Adrenal gland (tissue), 19 donors: ENCODE data around the gene EFNA5. TPM values are rescaled to one million over a fixed set of nuclear protein-coding genes. Genes with fewer than 3 reads are reported as not detected.
A peak's percentile ranks its signal among the peaks of the same experiment; 100 is the strongest.

Experiments
- DNase-seq, 7 donors: peaks; one replicate each; pipeline ENCODE4 v3.0.0-alpha.2; 2019 to 2020
- H3K27ac ChIP-seq, 5 donors: fragments of 200-600 bp; sonication (generic) in 4 of 5; 1 replicate in 3 of 5; 2 replicates in 2 of 5; pipeline versions ENCODE4 v1.5.1 to v1.8.0; 2016 to 2020; ENCODE audit warnings: mild to moderate bottlenecking in 1 of 5
- H3K27me3 ChIP-seq: fragments of 200-600 bp; 2 replicates; pipeline ENCODE4 v1.8.0; 2021
- H3K36me3 ChIP-seq, 2 donors: fragments of 200-600 bp; replicated peaks in 1 of 2; 1 replicate in 1 of 2; 2 replicates in 1 of 2; pipeline versions ENCODE4 v1.5.1 to v1.8.0; 2018 to 2022
- H3K4me1 ChIP-seq, 2 donors: fragments of 200-600 bp; replicated peaks in 1 of 2; 1 replicate in 1 of 2; 2 replicates in 1 of 2; pipeline versions ENCODE4 v1.5.1 to v1.8.0; 2018 to 2021
- H3K4me3 ChIP-seq, 4 donors: fragments of 200-600 bp; sonication (generic) in 3 of 4; one replicate each; pipeline ENCODE4 v1.5.1; 2016 to 2018
- H3K9me3 ChIP-seq, 3 donors: fragments of 200-600 bp; sonication (generic) in 1 of 3; replicated peaks in 1 of 3; 1 replicate in 2 of 3; 2 replicates in 1 of 3; pipeline versions ENCODE4 v1.5.1 to v1.8.0; 2016 to 2021
- POLR2A ChIP-seq, 2 donors: fragments of 450-650 bp; IDR thresholded peaks; one replicate each; pipeline ENCODE4 v1.6.1; 2017; ENCODE audit warnings: antibody characterized with exemption in 2 of 2, mild to moderate bottlenecking in 2 of 2, moderate library complexity in 1 of 2
- WGBS, 4 donors: extraction: QIAGEN DNeasy Blood & Tissue Kit in 2 of 4; methylation state at CpG; one replicate each; pipeline versions ENCODE4 v1.1.5 to v1.1.7; 2013 to 2017; 5-methylcytosine and 5-hydroxymethylcytosine counted together
- intact Hi-C, 2 donors: fragments of 100-400 bp; cut with DNase I; formaldehyde crosslinking; loops; one replicate each; pipeline versions ENCODE4 v1.14.1 to v1.15.0; 2022 to 2023
- long read RNA-seq, 10 donors: library from polyadenylated mRNA in 3 of 10; unstranded in 2 of 10; stranded (forward) in 1 of 10; transcript quantifications; one replicate each; pipeline ENCODE4 v2.0.0 and lab custom pipeline, GENCODE V29; 2021 to 2026
- polyA plus RNA-seq, 3 donors: library from polyadenylated mRNA; stranded (reverse); fragments of 200-250 nt in 2 of 3; fragments of 350-450 nt in 1 of 3; fragmentation: Illumina TruSeq in 1 of 3; extraction: RNeasy Lipid Tissue Mini Kit (QIAGEN cat#74804) in 1 of 3; gene quantifications; one replicate each; pipeline ENCODE4 v1.2.3, GENCODE V29; 2013 to 2014
- total RNA-seq, 9 donors: library from RNA; depleted of rRNA in 4 of 9; stranded (reverse); fragments of >200 nt in 4 of 9; fragments of 120-200 nt in 1 of 9; fragmentation: NEBNext Ultra II Directional in 1 of 9; extraction: Animal tissue kit (Norgen Biotek cat#: 25700) in 1 of 9; gene quantifications; one replicate each; pipeline versions ENCODE4 v1.1.0 to v1.2.4, GENCODE V29; 2013 to 2023
- TF ChIP-seq, protein P1 (sequence below), 6 experiments: fragments of 450-650 bp in 4 of 6; fragments of 200-600 bp in 2 of 6; sonication (generic) in 1 of 6; IDR thresholded peaks; 1 replicate in 5 of 6; 2 replicates in 1 of 6; pipeline versions ENCODE4 v1.5.1 to v1.8.0; 2016 to 2021; ENCODE audit warnings: antibody characterized with exemption in 6 of 6, mild to moderate bottlenecking in 2 of 6, moderate library complexity in 1 of 6
- donor health status: healthy with polysubstance abuse.
- donor health status: Bipolar disorder and iron deficiency.
- donor health status: DM: yes; HTN: yes; CAD: no.
- donor health status: DM: no; HTN: no; CAD: no.
- donor health status: DM: no; HTN: no; CAD: no.
- donor health status: DM: yes; HTN: yes; CAD: no.

EFNA5 gene
- total RNA-seq: 10 to 100 TPM in 1 of 9 donors, 1 to 10 TPM in 5, under 1 TPM in 3; 0.06 to 11.8 (median 2.0) TPM
- polyA plus RNA-seq: 1 to 10 TPM in 2 of 3 donors, under 1 TPM in 1; 0.81 to 1.6 (median 1.4) TPM
- long read RNA-seq, donor 1, full-length matches to known transcripts: 1 of 1 reads
- long read RNA-seq, donor 1, partial matches to known transcripts: 0 of 1 reads
- long read RNA-seq, donor 1, other reads (novel, unspliced or antisense): 0 of 1 reads
- long read RNA-seq, donor 2, full-length matches to known transcripts: 3 of 3 reads
- long read RNA-seq, donor 2, partial matches to known transcripts: 0 of 3 reads
- long read RNA-seq, donor 2, other reads (novel, unspliced or antisense): 0 of 3 reads
- long read RNA-seq, donor 3: 0 reads
- long read RNA-seq, donor 4, partial matches to known transcripts: 0 of 2 reads
- long read RNA-seq, donor 4, other reads (novel, unspliced or antisense): 2 of 2 reads
- long read RNA-seq, donor 5: 0 reads
- long read RNA-seq, donor 6, partial matches to known transcripts: 0 of 3 reads
- long read RNA-seq, donor 6, other reads (novel, unspliced or antisense): 3 of 3 reads
- long read RNA-seq, donor 7, full-length matches to known transcripts: 1 of 1 reads
- long read RNA-seq, donor 7, partial matches to known transcripts: 0 of 1 reads
- long read RNA-seq, donor 7, other reads (novel, unspliced or antisense): 0 of 1 reads
- long read RNA-seq, donor 8, full-length matches to known transcripts: 2 of 2 reads
- long read RNA-seq, donor 8, partial matches to known transcripts: 0 of 2 reads
- long read RNA-seq, donor 8, other reads (novel, unspliced or antisense): 0 of 2 reads
- long read RNA-seq, donor 9, full-length matches to known transcripts: 3 of 10 reads
- long read RNA-seq, donor 9, partial matches to known transcripts: 7 of 10 reads
- long read RNA-seq, donor 9, other reads (novel, unspliced or antisense): 0 of 10 reads
- long read RNA-seq, donor 10, full-length matches to known transcripts: 1 of 1 reads
- long read RNA-seq, donor 10, partial matches to known transcripts: 0 of 1 reads
- long read RNA-seq, donor 10, other reads (novel, unspliced or antisense): 0 of 1 reads

GRCh38 chr5:107670932-107671741 is at the start of gene EFNA5:
Gene EFNA5 (minus strand): TSS chr5:107670937.
- intact Hi-C loops: no loop called here
- H3K27ac ChIP-seq: peak within 1 kb of the TSS in 2 of 5 donors; percentile 49 to 53
- WGBS, 4 donors: 0% methylated on average over 14 to 84 of the region's 84 CpGs
- DNase-seq: peak in 5 of 7 donors; percentile 23 to 57 (median 31)
- no peak for TF ChIP-seq POLR2A (IDR thresholded peaks at IDR 0.05)
- TF ChIP-seq, protein P1, sequence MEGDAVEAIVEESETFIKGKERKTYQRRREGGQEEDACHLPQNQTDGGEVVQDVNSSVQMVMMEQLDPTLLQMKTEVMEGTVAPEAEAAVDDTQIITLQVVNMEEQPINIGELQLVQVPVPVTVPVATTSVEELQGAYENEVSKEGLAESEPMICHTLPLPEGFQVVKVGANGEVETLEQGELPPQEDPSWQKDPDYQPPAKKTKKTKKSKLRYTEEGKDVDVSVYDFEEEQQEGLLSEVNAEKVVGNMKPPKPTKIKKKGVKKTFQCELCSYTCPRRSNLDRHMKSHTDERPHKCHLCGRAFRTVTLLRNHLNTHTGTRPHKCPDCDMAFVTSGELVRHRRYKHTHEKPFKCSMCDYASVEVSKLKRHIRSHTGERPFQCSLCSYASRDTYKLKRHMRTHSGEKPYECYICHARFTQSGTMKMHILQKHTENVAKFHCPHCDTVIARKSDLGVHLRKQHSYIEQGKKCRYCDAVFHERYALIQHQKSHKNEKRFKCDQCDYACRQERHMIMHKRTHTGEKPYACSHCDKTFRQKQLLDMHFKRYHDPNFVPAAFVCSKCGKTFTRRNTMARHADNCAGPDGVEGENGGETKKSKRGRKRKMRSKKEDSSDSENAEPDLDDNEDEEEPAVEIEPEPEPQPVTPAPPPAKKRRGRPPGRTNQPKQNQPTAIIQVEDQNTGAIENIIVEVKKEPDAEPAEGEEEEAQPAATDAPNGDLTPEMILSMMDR (IDR thresholded peaks at IDR 0.05): no peak
- no peaks in the 10 kb centered on the region for H3K9me3 ChIP-seq
- peaks cover 20 to 32% of the 10 kb centered on the region in 2 donors for H3K4me1 ChIP-seq
- H3K27me3 ChIP-seq: peaks cover 17% of the 10 kb centered on the region
- H3K4me3 ChIP-seq: peak within 1 kb of the TSS in 3 of 4 donors; percentile 6 to 88 (median 35)
- H3K36me3 ChIP-seq: no peaks in the 10 kb centered on the region

GRCh38 chr5:107719034-107719606 is 48.4 kb upstream of the EFNA5 start:
- no peaks in the 10 kb centered on the region for H3K4me1 ChIP-seq
- no peak overlapping the region for H3K27ac ChIP-seq
- 60 to 93% (median 80%) methylated on average over 1 to 6 of the region's 6 CpGs for WGBS, 4 donors
- no peaks in the 10 kb centered on the region for H3K36me3 ChIP-seq
- H3K9me3 ChIP-seq: no peaks in the 10 kb centered on the region
- no peak for TF ChIP-seq POLR2A (IDR thresholded peaks at IDR 0.05)
- TF ChIP-seq, protein P1 (IDR thresholded peaks at IDR 0.05): no peak
- H3K4me3 ChIP-seq: no peak overlapping the region
- no peak for DNase-seq
- intact Hi-C loops: no loop called here
- no peaks in the 10 kb centered on the region for H3K27me3 ChIP-seq

- H3K36me3 ChIP-seq: no peaks in the 10 kb centered on the region
- H3K9me3 ChIP-seq: no peaks in the 10 kb centered on the region
- no peak overlapping the region for H3K4me3 ChIP-seq
- no peaks in the 10 kb centered on the region for H3K27me3 ChIP-seq
- H3K4me1 ChIP-seq: no peaks in the 10 kb centered on the region
- DNase-seq: no peak
- no peak overlapping the region for H3K27ac ChIP-seq
- intact Hi-C loops: no loop called here
- TF ChIP-seq, protein P1 (IDR thresholded peaks at IDR 0.05): no peak
- TF ChIP-seq POLR2A (IDR thresholded peaks at IDR 0.05): no peak
- 80 to 87% (median 82%) methylated on average over 1 of the region's 1 CpG for WGBS, 4 donors
These were observed 47.1 kb upstream of the EFNA5 start for GRCh38 chr5:107717816-107718215.
